Progenitor cell of endocrine pancreas (in vitro differentiated cells): ENCODE measurements around the gene SLC22A7. TPM values are rescaled to one million over a fixed set of nuclear protein-coding genes. Genes with fewer than 3 reads are reported as not detected.

Experiments
- DNase-seq: peaks from one replicate; pipeline ENCODE4 v3.0.0; 2021; ENCODE audit warnings: low spot score; ENCODE audit not compliant: unreplicated experiment
- H3K27ac Mint-ChIP-seq: 2 replicates; pipeline ENCODE4 v1.8.0; 2021; ENCODE audit warnings: mild to moderate bottlenecking, moderate library complexity, mixed read lengths
- H3K27me3 Mint-ChIP-seq: 2 replicates; pipeline ENCODE4 v1.8.0; 2021; ENCODE audit warnings: mixed read lengths
- H3K36me3 Mint-ChIP-seq: 2 replicates; pipeline ENCODE4 v1.8.0; 2022; ENCODE audit warnings: mixed read lengths; ENCODE audit not compliant: insufficient read depth
- H3K4me1 Mint-ChIP-seq: 2 replicates; pipeline ENCODE4 v1.8.0; 2021; ENCODE audit warnings: low read depth, mixed read lengths
- H3K4me3 Mint-ChIP-seq: 2 replicates; pipeline ENCODE4 v1.8.0; 2021; ENCODE audit warnings: low read depth, mild to moderate bottlenecking, moderate library complexity, mixed read lengths
- H3K9me3 Mint-ChIP-seq: 2 replicates; pipeline ENCODE4 v1.8.0; 2021; ENCODE audit warnings: low read depth, mixed read lengths
- CTCF ChIP-seq: fragments of 200-600 bp; sonication (generic); IDR thresholded peaks from one replicate; pipeline ENCODE4 v1.5.0; 2021; ENCODE audit warnings: antibody characterized with exemption, mild to moderate bottlenecking; ENCODE audit not compliant: unreplicated experiment
- total RNA-seq: library from RNA; stranded (reverse); gene quantifications from 2 replicates; pipeline ENCODE4 v1.2.1, GENCODE V29; 2021

SLC22A7 gene
- total RNA-seq, 1 donor from 2014 or later, result not detected

- H3K36me3 Mint-ChIP-seq, result no peaks in the 10 kb centered on the region
- peaks cover 78% of the 10 kb centered on the region for H3K27me3 Mint-ChIP-seq
- H3K27ac Mint-ChIP-seq, result peak overlapping the region; percentile 70
- H3K9me3 Mint-ChIP-seq, result no peaks in the 10 kb centered on the region
- peaks cover 17% of the 10 kb centered on the region for H3K4me1 Mint-ChIP-seq
- no peak for TF ChIP-seq CTCF
- no peak for DNase-seq
- no peak overlapping the region for H3K4me3 Mint-ChIP-seq
Observed at GRCh38 chr6:43267619-43268354, 30.3 kb upstream of the SLC22A7 start.

GRCh38 chr6:43268355-43268700 is 29.7 kb upstream of the SLC22A7 start:
- no peak for DNase-seq
- TF ChIP-seq CTCF, result no peak
- H3K27ac Mint-ChIP-seq, result no peak overlapping the region
- peaks cover 84% of the 10 kb centered on the region for H3K27me3 Mint-ChIP-seq
- no peaks in the 10 kb centered on the region for H3K36me3 Mint-ChIP-seq
- peaks cover 17% of the 10 kb centered on the region for H3K4me1 Mint-ChIP-seq
- H3K4me3 Mint-ChIP-seq, result no peak overlapping the region
- H3K9me3 Mint-ChIP-seq, result no peaks in the 10 kb centered on the region

GRCh38 chr6:43268782-43269272 is 29.2 kb upstream of the SLC22A7 start:
- H3K36me3 Mint-ChIP-seq, result no peaks in the 10 kb centered on the region
- H3K27me3 Mint-ChIP-seq, result peaks cover 84% of the 10 kb centered on the region
- TF ChIP-seq CTCF, result no peak
- no peaks in the 10 kb centered on the region for H3K9me3 Mint-ChIP-seq
- no peak for DNase-seq
- no peak overlapping the region for H3K27ac Mint-ChIP-seq
- no peak overlapping the region for H3K4me3 Mint-ChIP-seq
- peaks cover 17% of the 10 kb centered on the region for H3K4me1 Mint-ChIP-seq

- no peaks in the 10 kb centered on the region for H3K9me3 Mint-ChIP-seq
- no peak for DNase-seq
- peaks cover 17% of the 10 kb centered on the region for H3K4me1 Mint-ChIP-seq
- no peaks in the 10 kb centered on the region for H3K36me3 Mint-ChIP-seq
- H3K4me3 Mint-ChIP-seq, result no peak overlapping the region
- no peak overlapping the region for H3K27ac Mint-ChIP-seq
- H3K27me3 Mint-ChIP-seq, result peaks cover 87% of the 10 kb centered on the region
- TF ChIP-seq CTCF, result no peak
Observed at GRCh38 chr6:43269273-43270007, 28.6 kb upstream of the SLC22A7 start.

- Mint-ChIP-seq H3K27me3 (peaks cover 80% of the 10 kb centered on the region), H3K36me3 (no peaks in the 10 kb centered on the region), H3K4me3 (no peak overlapping the region), H3K27ac (no peak overlapping the region), H3K4me1 (peaks cover 23% of the 10 kb centered on the region), H3K9me3 (no peaks in the 10 kb centered on the region)
- no peak for TF ChIP-seq CTCF
- DNase-seq, result no peak
Observed at GRCh38 chr6:43271103-43271815, 26.8 kb upstream of the SLC22A7 start.
